K562 (cell line): Measurements from ENCODE around the gene POMT1. TPM values are rescaled to one million over a fixed set of nuclear protein-coding genes. Genes with fewer than 3 reads are reported as not detected.

ENCODE experiments used
- ATAC-seq: fragments of 200-7000 bp; cut with Tn5 transposase; 3 replicates; pipeline ENCODE4 v1.9.1; 2020; ENCODE audit warnings: moderate library complexity
- BruUV-seq: library from RNA; stranded (reverse); fragments of 400-500 nt; replicated peaks from 2 replicates; lab custom pipeline; 2021; lab: Mats Ljungman, UMichigan
- CTCF ChIA-PET: fragments of 300-600 bp; formaldehyde crosslinking; extraction: SDS; loops from one replicate; lab custom pipeline; 2021; ENCODE audit warnings: low intra/inter-chr PET ratio; lab: Yijun Ruan, JAX
- POLR2A ChIA-PET: fragments of 300-600, 350-650 bp; sonication (Branson Sonifier 250); formaldehyde crosslinking; extraction: SDS; loops from one replicate; lab custom pipeline; 2021; ENCODE audit warnings: antibody characterized with exemption, inconsistent platforms; lab: Yijun Ruan, JAX
- DNase-seq, 4 experiments: peaks; one replicate each; pipeline versions ENCODE4 v3.0.0 to v3.0.0-alpha.2; 2011 to 2018; ENCODE audit warnings: low spot score in 3 of 4, mixed read lengths in 3 of 4; ENCODE audit errors: extremely low read depth in 1 of 4
- FAIRE-seq: peaks from 2 replicates; lab custom pipeline; 2011; peaks lifted over from hg19 to GRCh38; lab: Jason Lieb, UNC
- H2AFZ ChIP-seq: 2 replicates; pipeline ENCODE4 v1.6.0; 2011; ENCODE audit warnings: low read depth, low read length, control low read depth, inconsistent platforms
- H3K27ac ChIP-seq: fragments of 200-600 bp; 3 replicates; pipeline ENCODE4 v1.8.0; 2011; ENCODE audit warnings: low read depth, mild to moderate bottlenecking, control low read depth, inconsistent platforms, low read length, moderate library complexity, mixed read lengths; ENCODE audit errors: extremely low read depth
- H3K27me3 ChIP-seq, 2 experiments: fragments of 300-600 bp in 1 of 2; 2 replicates in 1 of 2; 3 replicates in 1 of 2; pipeline versions ENCODE4 v1.6.0 to v1.8.0; 2011; ENCODE audit warnings: inconsistent platforms in 2 of 2, low read length in 2 of 2, mild to moderate bottlenecking in 1 of 2, mixed read lengths in 1 of 2, moderate library complexity in 1 of 2; ENCODE audit not compliant: control insufficient read depth in 2 of 2, insufficient read depth in 2 of 2
- H3K36me3 ChIP-seq: fragments of 300-600 bp; 3 replicates; pipeline ENCODE4 v1.8.0; 2011; ENCODE audit warnings: mild to moderate bottlenecking, low read length, inconsistent platforms; ENCODE audit not compliant: control insufficient read depth, insufficient read depth
- H3K4me1 ChIP-seq, 2 experiments: fragments of 200-600 bp in 1 of 2; replicated peaks in 1 of 2; 2 replicates in 1 of 2; 3 replicates in 1 of 2; pipeline versions ENCODE4 v1.5.1 to v1.8.0; 2011; ENCODE audit warnings: inconsistent platforms in 2 of 2, low read length in 2 of 2, mild to moderate bottlenecking in 1 of 2, mixed read lengths in 1 of 2, moderate library complexity in 1 of 2; ENCODE audit not compliant: control insufficient read depth in 2 of 2, insufficient read depth in 2 of 2
- H3K4me2 ChIP-seq: 2 replicates; pipeline ENCODE4 v1.6.1; 2011; ENCODE audit warnings: low read length, control low read depth, inconsistent platforms, mixed read lengths; ENCODE audit not compliant: insufficient read depth
- H3K4me3 ChIP-seq: fragments of 200-600 bp; sonication (generic), shearing (Covaris generic); 2 replicates; pipeline ENCODE4 v1.5.1; 2016; ENCODE audit warnings: control low read depth, inconsistent platforms
- H3K79me2 ChIP-seq: fragments of 200-600 bp; 3 replicates; pipeline ENCODE4 v1.8.0; 2011; ENCODE audit warnings: low read length, inconsistent platforms; ENCODE audit not compliant: control insufficient read depth, insufficient read depth
- H3K9ac ChIP-seq, 2 experiments: 2 replicates each; pipeline versions ENCODE4 v1.6.0 to v1.6.1; 2011; ENCODE audit warnings: low read depth in 2 of 2, low read length in 2 of 2, control low read depth in 1 of 2, inconsistent platforms in 1 of 2, mild to moderate bottlenecking in 1 of 2, mixed read lengths in 1 of 2; ENCODE audit not compliant: insufficient read depth in 1 of 2
- H3K9me1 ChIP-seq: one replicate; pipeline ENCODE4 v1.6.0; 2011; ENCODE audit warnings: inconsistent platforms, mild to moderate bottlenecking, low read length, moderate library complexity; ENCODE audit not compliant: control insufficient read depth, insufficient read depth
- H3K9me3 ChIP-seq: replicated peaks from 2 replicates; pipeline ENCODE4 v1.5.1; 2011; ENCODE audit warnings: low read depth, low read length, inconsistent platforms; ENCODE audit not compliant: control insufficient read depth, insufficient read depth
- H4K20me1 ChIP-seq: replicated peaks from 2 replicates; pipeline ENCODE4 v1.6.1; 2011; ENCODE audit warnings: low read length, inconsistent platforms, mixed read lengths; ENCODE audit not compliant: control insufficient read depth, insufficient read depth
- ATF4 ChIP-seq: fragments of 450-650 bp; formaldehyde crosslinking; IDR thresholded peaks from 2 replicates; pipeline ENCODE4 v1.4.0; 2022; ENCODE audit warnings: mild to moderate bottlenecking, moderate library complexity
- POLR3G ChIP-seq: IDR thresholded peaks from 2 replicates; pipeline ENCODE4 v1.6.1; 2011; ENCODE audit not compliant: insufficient read length, insufficient replicate concordance; ENCODE audit errors: extremely low read depth
- TAF1 ChIP-seq: IDR thresholded peaks from 2 replicates; pipeline ENCODE4 v1.6.1; 2011; ENCODE audit warnings: mild to moderate bottlenecking, low read length, moderate library complexity; ENCODE audit not compliant: insufficient read depth, control insufficient read depth, severe bottlenecking; ENCODE audit errors: extremely low read depth
- WGBS: fragments of 100-300 bp; shearing (Covaris generic); methylation state at CpG from one replicate; pipeline ENCODE4 v1.1.6; 2016; ENCODE audit warnings: low coverage, mixed read lengths; ENCODE audit not compliant: insufficient coverage; ENCODE audit errors: missing lambda C conversion rate; 5-methylcytosine and 5-hydroxymethylcytosine counted together
- in situ Hi-C: fragments of 300-500 bp; cut with MboI; formaldehyde crosslinking; loops from 4 replicates; pipeline ENCODE4 v1.15.0; 2018; ENCODE audit warnings: inconsistent platforms, mixed read lengths
- intact Hi-C: fragments of 100-400 bp; cut with micrococcal nuclease; formaldehyde crosslinking; loops from 2 replicates; pipeline ENCODE4 v1.14.2; 2022
- polyA plus RNA-seq, 8 experiments: library from polyadenylated mRNA; depleted of rRNA in 4 of 8; stranded (reverse) in 5 of 8; unstranded in 3 of 8; fragments of >200 nt; fragmentation: Nextera tagmentation in 2 of 8; fragmentation: Illumina TruSeq in 1 of 8; extraction: Ambion mirVana in 2 of 8; extraction: Trizol in 1 of 8; gene quantifications; 2 replicates each; pipeline versions ENCODE4 v1.2.1 to v1.2.3, GENCODE V29; 2011 to 2014; ENCODE audit warnings: inconsistent platforms in 1 of 8, missing spikeins in 1 of 8
- total RNA-seq, 7 experiments: library from RNA; depleted of rRNA in 6 of 7; stranded (reverse); fragments of >200 nt in 6 of 7; fragmentation: Illumina TruSeq in 2 of 7; extraction: Trizol in 2 of 7; gene quantifications; 2 replicates each; pipeline versions ENCODE4 v1.2.1 to v1.2.3, GENCODE V29; 2011 to 2021; ENCODE audit warnings: low replicate concordance in 1 of 7
- TF ChIP-seq, protein P1 (sequence below), 2 experiments: fragments of 450-650 bp in 1 of 2; sonication (generic) in 1 of 2; formaldehyde crosslinking in 1 of 2; IDR thresholded peaks; 2 replicates each; pipeline versions ENCODE4 v1.7.1 to v1.9.0; 2016 to 2022; ENCODE audit warnings: inconsistent platforms in 1 of 2, mild to moderate bottlenecking in 1 of 2, missing genetic modification reagents in 1 of 2
- TF ChIP-seq, protein P2 (sequence below): fragments of 450-650 bp; formaldehyde crosslinking; IDR thresholded peaks from 2 replicates; pipeline ENCODE4 v1.4.0; 2020; ENCODE audit warnings: mild to moderate bottlenecking, moderate library complexity

The POMT1 gene
- total and polyA plus RNA-seq, 9 of the 15 experiments (the other 6 are each of a cell fraction or from before 2014, with no cell fraction given), result 1.8 to 23.5 (median 14.6) TPM

DNA sequence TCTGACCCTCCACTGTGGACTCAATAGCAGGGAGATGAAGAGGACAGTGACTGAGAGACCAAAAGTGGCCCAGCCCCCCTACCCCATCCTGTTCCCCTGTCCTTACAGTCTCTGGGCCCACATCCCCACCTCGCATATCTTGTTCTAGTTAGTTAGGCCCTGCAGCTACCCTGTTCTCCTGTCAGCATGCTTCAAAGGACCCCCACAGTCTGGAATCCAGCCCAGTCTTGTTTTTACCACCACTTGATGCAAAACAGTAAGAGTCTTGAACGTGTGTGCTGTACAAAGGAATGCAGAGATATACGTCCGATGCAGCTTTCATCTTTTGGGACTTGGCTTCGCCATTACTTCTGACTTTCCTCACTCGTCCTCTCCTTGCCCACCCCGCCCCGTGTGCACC, 12.2 kb upstream of the POMT1 start:
- in situ Hi-C loops (no loop called here), intact Hi-C loops (no loop called here)
- no peak overlapping the region for H3K4me2 ChIP-seq
- no peak for FAIRE-seq
- H3K4me1 ChIP-seq, result no peaks in the 10 kb centered on the region
- no peak for ATAC-seq
- BruUV-seq, result TSS peak; percentile 27
- H3K27ac ChIP-seq, result no peak overlapping the region
- no peak for DNase-seq
- no peak overlapping the region for H3K4me3 ChIP-seq
- no peaks in the 10 kb centered on the region for H3K27me3 ChIP-seq
- 86% methylated on average over 7 of the region's 8 CpGs for WGBS
- H3K9me1 ChIP-seq, result peaks cover 4% of the 10 kb centered on the region
- H2AFZ ChIP-seq, result no peak overlapping the region
- CTCF ChIA-PET, result no interaction called here
- POLR2A ChIA-PET, result interaction anchor here (3.0 kb wide), 1 partner anchor 10 kb away, joined by 12 read pairs; no protein-coding TSS in a partner anchor
- H3K9me3 ChIP-seq, result no peaks in the 10 kb centered on the region
- no peaks in the 10 kb centered on the region for H3K79me2 ChIP-seq
- H3K36me3 ChIP-seq, result peaks cover 99% of the 10 kb centered on the region
- peaks cover 17% of the 10 kb centered on the region for H4K20me1 ChIP-seq
- H3K9ac ChIP-seq, result no peak overlapping the region
- TF ChIP-seq, protein P1, sequence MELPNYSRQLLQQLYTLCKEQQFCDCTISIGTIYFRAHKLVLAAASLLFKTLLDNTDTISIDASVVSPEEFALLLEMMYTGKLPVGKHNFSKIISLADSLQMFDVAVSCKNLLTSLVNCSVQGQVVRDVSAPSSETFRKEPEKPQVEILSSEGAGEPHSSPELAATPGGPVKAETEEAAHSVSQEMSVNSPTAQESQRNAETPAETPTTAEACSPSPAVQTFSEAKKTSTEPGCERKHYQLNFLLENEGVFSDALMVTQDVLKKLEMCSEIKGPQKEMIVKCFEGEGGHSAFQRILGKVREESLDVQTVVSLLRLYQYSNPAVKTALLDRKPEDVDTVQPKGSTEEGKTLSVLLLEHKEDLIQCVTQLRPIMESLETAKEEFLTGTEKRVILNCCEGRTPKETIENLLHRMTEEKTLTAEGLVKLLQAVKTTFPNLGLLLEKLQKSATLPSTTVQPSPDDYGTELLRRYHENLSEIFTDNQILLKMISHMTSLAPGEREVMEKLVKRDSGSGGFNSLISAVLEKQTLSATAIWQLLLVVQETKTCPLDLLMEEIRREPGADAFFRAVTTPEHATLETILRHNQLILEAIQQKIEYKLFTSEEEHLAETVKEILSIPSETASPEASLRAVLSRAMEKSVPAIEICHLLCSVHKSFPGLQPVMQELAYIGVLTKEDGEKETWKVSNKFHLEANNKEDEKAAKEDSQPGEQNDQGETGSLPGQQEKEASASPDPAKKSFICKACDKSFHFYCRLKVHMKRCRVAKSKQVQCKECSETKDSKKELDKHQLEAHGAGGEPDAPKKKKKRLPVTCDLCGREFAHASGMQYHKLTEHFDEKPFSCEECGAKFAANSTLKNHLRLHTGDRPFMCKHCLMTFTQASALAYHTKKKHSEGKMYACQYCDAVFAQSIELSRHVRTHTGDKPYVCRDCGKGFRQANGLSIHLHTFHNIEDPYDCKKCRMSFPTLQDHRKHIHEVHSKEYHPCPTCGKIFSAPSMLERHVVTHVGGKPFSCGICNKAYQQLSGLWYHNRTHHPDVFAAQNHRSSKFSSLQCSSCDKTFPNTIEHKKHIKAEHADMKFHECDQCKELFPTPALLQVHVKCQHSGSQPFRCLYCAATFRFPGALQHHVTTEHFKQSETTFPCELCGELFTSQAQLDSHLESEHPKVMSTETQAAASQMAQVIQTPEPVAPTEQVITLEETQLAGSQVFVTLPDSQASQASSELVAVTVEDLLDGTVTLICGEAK (IDR thresholded peaks at IDR 0.05), result no peak
- TF ChIP-seq, protein P1 (CRISPR knock-in tag; IDR thresholded peaks at IDR 0.05), result no peak
- TF ChIP-seq, protein P2, sequence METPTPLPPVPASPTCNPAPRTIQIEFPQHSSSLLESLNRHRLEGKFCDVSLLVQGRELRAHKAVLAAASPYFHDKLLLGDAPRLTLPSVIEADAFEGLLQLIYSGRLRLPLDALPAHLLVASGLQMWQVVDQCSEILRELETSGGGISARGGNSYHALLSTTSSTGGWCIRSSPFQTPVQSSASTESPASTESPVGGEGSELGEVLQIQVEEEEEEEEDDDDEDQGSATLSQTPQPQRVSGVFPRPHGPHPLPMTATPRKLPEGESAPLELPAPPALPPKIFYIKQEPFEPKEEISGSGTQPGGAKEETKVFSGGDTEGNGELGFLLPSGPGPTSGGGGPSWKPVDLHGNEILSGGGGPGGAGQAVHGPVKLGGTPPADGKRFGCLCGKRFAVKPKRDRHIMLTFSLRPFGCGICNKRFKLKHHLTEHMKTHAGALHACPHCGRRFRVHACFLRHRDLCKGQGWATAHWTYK (CRISPR knock-in tag), result no peak
- TF ChIP-seq POLR3G, result no peak
- no peak for TF ChIP-seq ATF4 (CRISPR knock-in tag)
- TF ChIP-seq TAF1, result no peak
